HG03442 (cell line): ENCODE data around the gene BAD.
"Not testable (repeated sequence)": the region's sequence is repeated elsewhere in the genome, so short reads cannot be mapped to it uniquely, and the experiment has no call there.

Experiments
- ATAC-seq: cut with Tn5 transposase; IDR thresholded peaks from one replicate; pipeline ENCODE4 v1.9.1; 2021; ENCODE audit warnings: mild to moderate bottlenecking, moderate library complexity; ENCODE audit not compliant: unreplicated experiment

BAD gene

GRCh38 chr11:64246871-64247728, 37.4 kb downstream of the BAD start, which contains the start of gene PPP1R14B:
Gene PPP1R14B (minus strand): TSS chr11:64246943. CDS start chr11:64246673, 270 bp downstream.
- ATAC-seq = no peak

- not testable (repeated sequence) for ATAC-seq
Observed at GRCh38 chr11:64246621-64246870, 37.9 kb downstream of the BAD start.

- no peak for ATAC-seq
Observed at GRCh38 chr11:64245797-64246620, 38.5 kb downstream of the BAD start.

GRCh38 chr11:64245401-64245796, 39.1 kb downstream of the BAD start:
- no peak for ATAC-seq

- ATAC-seq = no peak
Observed at GRCh38 chr11:64244966-64245365, 39.5 kb downstream of the BAD start.

- no peak for ATAC-seq
Observed at GRCh38 chr11:64244107-64244506, 40.4 kb downstream of the BAD start.

GRCh38 chr11:64243236-64243854, 41.1 kb downstream of the BAD start:
- ATAC-seq = no peak

GRCh38 chr11:64241491-64242374, 42.7 kb downstream of the BAD start:
- ATAC-seq = no peak

- ATAC-seq = peak; percentile 63
Observed at GRCh38 chr11:64241241-64241490, 43.3 kb downstream of the BAD start.

- peak; percentile 47 for ATAC-seq
Observed at GRCh38 chr11:64240435-64241240, 43.8 kb downstream of the BAD start, which contains the start of gene FKBP2. Gene FKBP2 (plus strand): TSS chr11:64241095. CDS start chr11:64242388, 1,293 bp downstream.

GRCh38 chr11:64239662-64240434, 44.6 kb downstream of the BAD start:
- no peak for ATAC-seq

GRCh38 chr11:64238999-64239398, 45.5 kb downstream of the BAD start:
- no peak for ATAC-seq

GRCh38 chr11:64238076-64238475, 46.4 kb downstream of the BAD start:
- no peak for ATAC-seq

GRCh38 chr11:64237484-64237951, 46.9 kb downstream of the BAD start:
- no peak for ATAC-seq

- ATAC-seq = no peak
Observed at GRCh38 chr11:64235437-64236161, 48.9 kb downstream of the BAD start.

- peak; percentile 5 for ATAC-seq
Observed at GRCh38 chr11:64234647-64235379, 49.7 kb downstream of the BAD start.

- ATAC-seq = peak; percentile 32
Observed at GRCh38 chr11:64233913-64234586, 50.4 kb downstream of the BAD start, which contains the start of gene VEGFB. Gene VEGFB (plus strand): TSS chr11:64234584. CDS start chr11:64234834, 250 bp downstream.
